SH-SY5Y (cell line): ENCODE data around the gene POLR2C.

Source experiments
- GATA2 ChIP-seq: IDR thresholded peaks from 2 replicates; pipeline ENCODE4 v1.6.1; 2011; ENCODE audit warnings: mild to moderate bottlenecking, low read depth, low read length
- GATA3 ChIP-seq: IDR thresholded peaks from 2 replicates; pipeline ENCODE4 v1.6.1; 2011; ENCODE audit warnings: low read depth, mild to moderate bottlenecking, low read length, moderate library complexity

GRCh38 chr16:57514791-57515600, 52.5 kb downstream of the POLR2C start:
- TF ChIP-seq GATA3 (no peak), GATA2 (no peak)
